ENCODE data around the gene PIGU. TPM values are rescaled to one million over a fixed set of nuclear protein-coding genes. Genes with fewer than 3 reads are reported as not detected.
A peak's percentile ranks its signal among the peaks of the same experiment; 100 is the strongest.

The PIGU gene
- total and polyA plus RNA-seq, 2 of the 13 experiments (the other 11 are each of a cell fraction or from before 2014, with no cell fraction given), result 45.5 to 231 TPM

DNA sequence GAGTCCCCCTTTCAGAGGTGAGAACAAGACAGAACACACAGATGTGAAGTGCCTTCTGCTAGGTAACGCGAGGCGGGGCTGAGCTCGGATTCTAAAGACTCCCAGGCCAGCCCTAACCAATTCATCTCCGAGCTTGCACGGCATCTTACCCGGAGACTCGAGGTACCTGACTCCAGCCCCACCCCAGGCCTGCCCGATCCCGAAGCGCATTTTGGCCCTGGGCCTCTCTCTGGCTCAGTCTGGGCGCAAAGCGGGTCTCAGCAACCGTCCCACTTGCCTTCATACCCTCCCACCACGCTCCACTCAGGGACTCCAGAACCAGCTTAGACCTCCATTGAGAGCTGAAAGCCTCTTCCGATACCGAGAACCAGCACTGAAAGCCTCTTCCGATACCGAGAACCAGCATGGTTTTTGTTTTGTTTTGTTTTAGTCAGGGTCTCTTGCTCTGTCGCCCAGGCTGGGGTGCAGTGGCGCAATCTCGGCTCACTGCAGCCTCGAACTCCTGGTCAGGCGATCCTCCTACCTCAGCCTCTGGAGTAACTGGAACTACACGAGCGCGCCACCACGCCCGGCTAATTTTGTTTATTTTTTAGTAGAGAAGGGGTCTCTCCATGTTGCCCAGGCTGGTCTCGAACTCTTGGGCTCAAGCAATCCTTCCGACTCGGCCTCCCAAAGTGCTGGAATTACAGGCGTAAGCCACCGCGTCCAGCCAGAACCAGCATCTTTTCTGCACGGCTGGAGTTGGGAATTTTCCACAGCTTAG, 161.2 kb downstream of the PIGU start (continued):
- TF ChIP-seq ZNF83 (CRISPR knock-in tag; IDR thresholded peaks at IDR 0.05; ENCODE audit: borderline replicate concordance), result peak; percentile 54; the same call in 1 of the 2 replicates
- TF ChIP-seq TERF1 (CRISPR knock-in tag; IDR thresholded peaks at IDR 0.05), result no peak
- no peak for TF ChIP-seq AHR (CRISPR knock-in tag; IDR thresholded peaks at IDR 0.05)
- TF ChIP-seq TOE1 (CRISPR knock-in tag; IDR thresholded peaks at IDR 0.05), result no peak
- TF ChIP-seq, protein P1, sequence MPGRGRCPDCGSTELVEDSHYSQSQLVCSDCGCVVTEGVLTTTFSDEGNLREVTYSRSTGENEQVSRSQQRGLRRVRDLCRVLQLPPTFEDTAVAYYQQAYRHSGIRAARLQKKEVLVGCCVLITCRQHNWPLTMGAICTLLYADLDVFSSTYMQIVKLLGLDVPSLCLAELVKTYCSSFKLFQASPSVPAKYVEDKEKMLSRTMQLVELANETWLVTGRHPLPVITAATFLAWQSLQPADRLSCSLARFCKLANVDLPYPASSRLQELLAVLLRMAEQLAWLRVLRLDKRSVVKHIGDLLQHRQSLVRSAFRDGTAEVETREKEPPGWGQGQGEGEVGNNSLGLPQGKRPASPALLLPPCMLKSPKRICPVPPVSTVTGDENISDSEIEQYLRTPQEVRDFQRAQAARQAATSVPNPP (CRISPR knock-in tag; IDR thresholded peaks at IDR 0.05), result no peak; the same call in 1 of the 2 replicates
- TF ChIP-seq, protein P2, sequence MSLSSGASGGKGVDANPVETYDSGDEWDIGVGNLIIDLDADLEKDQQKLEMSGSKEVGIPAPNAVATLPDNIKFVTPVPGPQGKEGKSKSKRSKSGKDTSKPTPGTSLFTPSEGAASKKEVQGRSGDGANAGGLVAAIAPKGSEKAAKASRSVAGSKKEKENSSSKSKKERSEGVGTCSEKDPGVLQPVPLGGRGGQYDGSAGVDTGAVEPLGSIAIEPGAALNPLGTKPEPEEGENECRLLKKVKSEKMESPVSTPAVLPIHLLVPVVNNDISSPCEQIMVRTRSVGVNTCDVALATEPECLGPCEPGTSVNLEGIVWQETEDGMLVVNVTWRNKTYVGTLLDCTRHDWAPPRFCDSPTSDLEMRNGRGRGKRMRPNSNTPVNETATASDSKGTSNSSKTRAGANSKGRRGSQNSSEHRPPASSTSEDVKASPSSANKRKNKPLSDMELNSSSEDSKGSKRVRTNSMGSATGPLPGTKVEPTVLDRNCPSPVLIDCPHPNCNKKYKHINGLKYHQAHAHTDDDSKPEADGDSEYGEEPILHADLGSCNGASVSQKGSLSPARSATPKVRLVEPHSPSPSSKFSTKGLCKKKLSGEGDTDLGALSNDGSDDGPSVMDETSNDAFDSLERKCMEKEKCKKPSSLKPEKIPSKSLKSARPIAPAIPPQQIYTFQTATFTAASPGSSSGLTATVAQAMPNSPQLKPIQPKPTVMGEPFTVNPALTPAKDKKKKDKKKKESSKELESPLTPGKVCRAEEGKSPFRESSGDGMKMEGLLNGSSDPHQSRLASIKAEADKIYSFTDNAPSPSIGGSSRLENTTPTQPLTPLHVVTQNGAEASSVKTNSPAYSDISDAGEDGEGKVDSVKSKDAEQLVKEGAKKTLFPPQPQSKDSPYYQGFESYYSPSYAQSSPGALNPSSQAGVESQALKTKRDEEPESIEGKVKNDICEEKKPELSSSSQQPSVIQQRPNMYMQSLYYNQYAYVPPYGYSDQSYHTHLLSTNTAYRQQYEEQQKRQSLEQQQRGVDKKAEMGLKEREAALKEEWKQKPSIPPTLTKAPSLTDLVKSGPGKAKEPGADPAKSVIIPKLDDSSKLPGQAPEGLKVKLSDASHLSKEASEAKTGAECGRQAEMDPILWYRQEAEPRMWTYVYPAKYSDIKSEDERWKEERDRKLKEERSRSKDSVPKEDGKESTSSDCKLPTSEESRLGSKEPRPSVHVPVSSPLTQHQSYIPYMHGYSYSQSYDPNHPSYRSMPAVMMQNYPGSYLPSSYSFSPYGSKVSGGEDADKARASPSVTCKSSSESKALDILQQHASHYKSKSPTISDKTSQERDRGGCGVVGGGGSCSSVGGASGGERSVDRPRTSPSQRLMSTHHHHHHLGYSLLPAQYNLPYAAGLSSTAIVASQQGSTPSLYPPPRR (CRISPR knock-in tag; IDR thresholded peaks at IDR 0.05; ENCODE audit: borderline replicate concordance), result peak; percentile 7
- TF ChIP-seq ZBTB39 (CRISPR knock-in tag; IDR thresholded peaks at IDR 0.05), result no peak
- TF ChIP-seq ZNF766 (CRISPR knock-in tag; IDR thresholded peaks at IDR 0.05; ENCODE audit: borderline replicate concordance), result 0 out of 2 replicates have a peak, but pooled peaks have one; percentile 11
- 0 out of 2 replicates have a peak, but pooled peaks have one; percentile 5 for TF ChIP-seq ZNF142 (CRISPR knock-in tag; IDR thresholded peaks at IDR 0.05)
